Parathyroid adenoma (tissue), 2 donors: ENCODE results near the gene P4HTM.
A peak's percentile ranks its signal among the peaks of the same experiment; 100 is the strongest.

Source experiments
- H2AFZ ChIP-seq: fragments of 300-600 bp; sonication (generic); one replicate; pipeline ENCODE4 v1.7.0; 2017; ENCODE audit warnings: antibody characterized with exemption, mild to moderate bottlenecking
- H3K27ac ChIP-seq: fragments of 300-600 bp; sonication (generic); one replicate; pipeline ENCODE4 v1.7.0; 2017
- H3K27me3 ChIP-seq: fragments of 300-600 bp; sonication (generic); one replicate; pipeline ENCODE4 v1.7.0; 2017; ENCODE audit warnings: low read length; ENCODE audit not compliant: control insufficient read depth, insufficient read depth
- H3K36me3 ChIP-seq: fragments of 300-600 bp; sonication (generic); one replicate; pipeline ENCODE4 v1.7.0; 2017; ENCODE audit warnings: low read length; ENCODE audit not compliant: control insufficient read depth, insufficient read depth
- H3K4me1 ChIP-seq: fragments of 300-600 bp; sonication (generic); one replicate; pipeline ENCODE4 v1.7.0; 2017; ENCODE audit warnings: control low read depth
- H3K4me2 ChIP-seq: fragments of 300-600 bp; sonication (generic); one replicate; pipeline ENCODE4 v1.7.0; 2017; ENCODE audit warnings: low read length
- H3K4me3 ChIP-seq: fragments of 300-600 bp; sonication (generic); one replicate; pipeline ENCODE4 v1.7.0; 2017; ENCODE audit warnings: low read depth, low read length
- H3K79me2 ChIP-seq: fragments of 300-600 bp; sonication (generic); one replicate; pipeline ENCODE4 v1.7.0; 2017; ENCODE audit warnings: control low read depth
- H3K9ac ChIP-seq: fragments of 300-600 bp; sonication (generic); one replicate; pipeline ENCODE4 v1.7.0; 2017; ENCODE audit warnings: mild to moderate bottlenecking
- H3K9me3 ChIP-seq: fragments of 300-600 bp; sonication (generic); one replicate; pipeline ENCODE4 v1.7.0; 2017; ENCODE audit warnings: low read length; ENCODE audit not compliant: control insufficient read depth
- CTCF ChIP-seq: fragments of 300-600 bp; sonication (generic); IDR thresholded peaks from one replicate; pipeline ENCODE4 v1.7.0; 2017; ENCODE audit warnings: antibody characterized with exemption, mild to moderate bottlenecking
- donor health status: primary hyperparathyroidism.

The P4HTM gene

DNA sequence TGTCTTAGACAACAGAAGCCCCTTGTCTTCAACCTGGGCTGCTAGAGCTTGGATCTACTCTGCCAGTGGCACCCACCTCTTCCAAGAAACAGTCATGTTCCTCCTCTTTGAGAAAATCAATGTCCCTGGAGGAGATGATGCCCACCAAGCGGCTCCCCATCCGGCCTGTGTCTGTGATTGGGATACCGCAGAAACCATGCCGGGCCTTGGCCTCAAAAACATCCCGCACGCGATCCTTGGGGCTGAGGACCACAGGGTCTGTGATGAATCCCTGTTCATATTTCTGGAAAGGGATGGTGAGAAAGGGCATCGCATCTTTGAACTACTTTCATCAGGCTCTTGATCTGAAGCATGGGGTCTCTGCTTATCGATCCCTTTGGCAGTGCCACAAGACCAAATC lies 37.6 kb downstream of the P4HTM start:
- Histone ChIP-seq H3K4me2 (no peak overlapping the region), H3K4me1 (peaks cover 11% of the 10 kb centered on the region), H3K27ac (no peak overlapping the region), H3K9me3 (no peaks in the 10 kb centered on the region), H3K9ac (no peak overlapping the region), H2AFZ (no peak overlapping the region), H3K36me3 (no peaks in the 10 kb centered on the region), H3K79me2 (peaks cover 3% of the 10 kb centered on the region), H3K27me3 (no peaks in the 10 kb centered on the region), H3K4me3 (no peak overlapping the region)
- TF ChIP-seq CTCF = no peak

DNA sequence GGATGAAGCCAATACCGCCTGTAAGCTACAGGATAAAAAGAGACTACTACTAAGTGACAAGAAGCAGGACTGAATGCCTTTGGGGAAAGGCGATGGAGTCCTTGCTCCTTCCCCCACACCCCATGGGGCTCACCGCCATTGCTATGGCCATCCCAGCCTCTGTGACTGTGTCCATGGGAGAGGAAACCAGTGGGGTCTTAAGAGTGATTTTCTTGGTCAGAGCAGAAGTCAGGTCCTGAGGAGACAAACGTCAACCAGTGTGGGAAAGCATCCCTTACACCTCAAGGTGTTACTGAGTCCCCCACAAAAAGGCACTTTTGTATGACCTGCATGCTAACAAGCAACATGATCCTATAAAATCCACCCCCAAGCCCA lies 38.2 kb downstream of the P4HTM start:
- no peak for TF ChIP-seq CTCF
- peak overlapping the region; percentile 89 for H3K27ac ChIP-seq
- H3K4me3 ChIP-seq = peak overlapping the region; percentile 78
- no peaks in the 10 kb centered on the region for H3K27me3 ChIP-seq
- H3K9me3 ChIP-seq = no peaks in the 10 kb centered on the region
- H3K4me1 ChIP-seq = peaks cover 11% of the 10 kb centered on the region
- H3K4me2 ChIP-seq = peak overlapping the region; percentile 83
- H3K36me3 ChIP-seq = no peaks in the 10 kb centered on the region
- no peak overlapping the region for H2AFZ ChIP-seq
- no peak overlapping the region for H3K9ac ChIP-seq
- peaks cover 3% of the 10 kb centered on the region for H3K79me2 ChIP-seq

GRCh38 chr3:49028673-49029562 lies 38.9 kb downstream of the P4HTM start, which contains the start of gene IMPDH2:
Gene IMPDH2 (minus strand): TSS chr3:49029398. CDS start chr3:49029350, 48 bp downstream.
- peaks cover 11% of the 10 kb centered on the region for H3K4me1 ChIP-seq
- H3K9ac ChIP-seq = peak within 1 kb of the TSS; percentile 68
- H3K27ac ChIP-seq = peak within 1 kb of the TSS; percentile 89
- peak; percentile 27 for TF ChIP-seq CTCF
- H3K79me2 ChIP-seq = peaks cover 3% of the 10 kb centered on the region
- H3K36me3 ChIP-seq = no peaks in the 10 kb centered on the region
- H3K4me3 ChIP-seq = peak within 1 kb of the TSS; percentile 78
- H3K4me2 ChIP-seq = peak within 1 kb of the TSS; percentile 83
- no peaks in the 10 kb centered on the region for H3K27me3 ChIP-seq
- peak within 1 kb of the TSS; percentile 82 for H2AFZ ChIP-seq
- H3K9me3 ChIP-seq = no peaks in the 10 kb centered on the region

- H2AFZ ChIP-seq = peak overlapping the region; percentile 82
- no peaks in the 10 kb centered on the region for H3K27me3 ChIP-seq
- H3K4me3 ChIP-seq = peak overlapping the region; percentile 78
- peaks cover 3% of the 10 kb centered on the region for H3K79me2 ChIP-seq
- no peaks in the 10 kb centered on the region for H3K9me3 ChIP-seq
- no peaks in the 10 kb centered on the region for H3K36me3 ChIP-seq
- no peak for TF ChIP-seq CTCF
- no peak overlapping the region for H3K9ac ChIP-seq
- peaks cover 11% of the 10 kb centered on the region for H3K4me1 ChIP-seq
- H3K27ac ChIP-seq = peak overlapping the region; percentile 89
- H3K4me2 ChIP-seq = peak overlapping the region; percentile 83
Observed at GRCh38 chr3:49029563-49029884, 39.5 kb downstream of the P4HTM start.

- Histone ChIP-seq H3K9me3 (no peaks in the 10 kb centered on the region), H3K4me3 (no peak overlapping the region), H3K79me2 (peaks cover 3% of the 10 kb centered on the region), H3K9ac (no peak overlapping the region), H3K27ac (no peak overlapping the region), H3K27me3 (no peaks in the 10 kb centered on the region), H2AFZ (no peak overlapping the region), H3K36me3 (no peaks in the 10 kb centered on the region), H3K4me1 (peaks cover 11% of the 10 kb centered on the region), H3K4me2 (no peak overlapping the region)
- no peak for TF ChIP-seq CTCF
Observed at GRCh38 chr3:49030321-49030720, 40.3 kb downstream of the P4HTM start.
